Activated gamma-delta T cell treated with anti-CD3 and anti-CD28 coated beads, Interleukin-2, amount 50 U/mL, for 16 hours (primary cell): ENCODE results near the gene NEMP2.

ENCODE experiments used
- DNase-seq: peaks from one replicate; pipeline ENCODE4 v3.0.0-alpha.2; 2020; ENCODE audit warnings: low read depth

The NEMP2 gene

GRCh38 chr2:190554357-190555006 is 20.0 kb upstream of the NEMP2 start:
- no peak for DNase-seq

GRCh38 chr2:190553254-190553653 is 18.7 kb upstream of the NEMP2 start:
- no peak for DNase-seq

- DNase-seq, result no peak
Observed at GRCh38 chr2:190551928-190552327, 17.4 kb upstream of the NEMP2 start.

- no peak for DNase-seq
Observed at GRCh38 chr2:190550137-190550536, 15.6 kb upstream of the NEMP2 start.

- DNase-seq, result no peak
Observed at GRCh38 chr2:190547886-190548285, 13.4 kb upstream of the NEMP2 start.

- DNase-seq, result no peak
Observed at GRCh38 chr2:190546734-190547133, 12.2 kb upstream of the NEMP2 start.

- DNase-seq, result no peak
Observed at GRCh38 chr2:190545555-190546385, 11.2 kb upstream of the NEMP2 start.

- DNase-seq, result no peak
Observed at GRCh38 chr2:190545093-190545492, 10.6 kb upstream of the NEMP2 start.

GRCh38 chr2:190540048-190540447 is 5.5 kb upstream of the NEMP2 start:
- no peak for DNase-seq

- DNase-seq, result no peak
Observed at GRCh38 chr2:190538201-190538600, 3.7 kb upstream of the NEMP2 start.

GRCh38 chr2:190537765-190538164 is 3.2 kb upstream of the NEMP2 start:
- DNase-seq, result no peak

GRCh38 chr2:190535586-190535985 is 1.1 kb upstream of the NEMP2 start:
- DNase-seq, result no peak

- DNase-seq, result no peak
Observed at GRCh38 chr2:190535121-190535439, 558 bp upstream of the NEMP2 start.

GRCh38 chr2:190533968-190534309 is 583 bp downstream of the NEMP2 start:
- DNase-seq, result peak; percentile 17

- no peak for DNase-seq
Observed at GRCh38 chr2:190533175-190533967, 1.2 kb downstream of the NEMP2 start.

GRCh38 chr2:190532581-190532980 is 1.9 kb downstream of the NEMP2 start:
- no peak for DNase-seq

GRCh38 chr2:190530248-190530900 is 4.1 kb downstream of the NEMP2 start:
- DNase-seq, result no peak

GRCh38 chr2:190529486-190530247 is 4.9 kb downstream of the NEMP2 start:
- DNase-seq, result no peak

GRCh38 chr2:190528521-190529001 is 6.0 kb downstream of the NEMP2 start:
- DNase-seq, result no peak

GRCh38 chr2:190527918-190528317 is 6.6 kb downstream of the NEMP2 start:
- no peak for DNase-seq

- DNase-seq, result no peak
Observed at GRCh38 chr2:190527214-190527613, 7.3 kb downstream of the NEMP2 start.
